22Rv1 (cell line): ENCODE measurements around the gene ZYX.

Experiments
- ZFX ChIP-seq: fragments of 450-650 bp; IDR thresholded peaks from 2 replicates; pipeline ENCODE4 v1.6.1; 2017; ENCODE audit warnings: antibody characterized with exemption, borderline replicate concordance
- TF ChIP-seq, protein P1 (sequence below): fragments of 450-650 bp; IDR thresholded peaks from 2 replicates; pipeline ENCODE4 v1.5.1; 2017; ENCODE audit warnings: mild to moderate bottlenecking

DNA sequence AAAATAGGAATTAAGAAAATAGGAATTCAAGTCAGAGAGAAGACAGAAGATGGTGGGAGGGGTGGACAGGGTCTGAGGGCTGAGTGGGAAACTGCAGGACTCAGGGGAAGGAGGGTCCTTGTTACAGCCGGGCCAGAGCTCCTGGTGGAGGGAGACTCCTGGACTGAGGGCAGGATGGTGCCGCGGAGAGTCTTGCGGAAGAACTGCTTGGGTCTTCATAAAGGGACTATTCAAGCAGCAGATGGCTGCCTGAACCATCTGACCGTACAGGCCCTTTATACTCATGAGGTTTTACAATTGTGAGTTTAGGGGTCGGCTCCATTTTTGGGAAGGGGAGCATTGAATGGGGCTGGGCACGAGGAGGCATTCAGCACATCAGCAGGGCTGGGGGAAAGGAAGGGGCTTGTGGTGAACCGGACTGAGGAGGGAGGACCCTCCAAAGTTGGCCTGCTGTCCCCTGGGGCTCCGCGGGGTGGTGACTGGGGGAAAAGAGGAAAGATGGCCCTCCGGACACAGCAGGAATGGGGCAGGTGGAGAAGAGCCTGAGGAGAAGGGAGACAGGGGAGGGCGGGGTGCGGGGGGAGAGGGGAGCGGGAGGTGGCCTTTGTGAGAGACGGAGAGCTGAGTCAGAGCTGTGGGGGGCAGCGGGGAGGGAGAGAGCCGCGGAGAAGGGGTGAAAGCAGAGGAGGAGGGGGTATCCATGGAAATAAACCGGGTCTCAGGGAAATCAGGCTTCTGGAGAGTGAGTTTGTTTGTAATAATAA is 20.2 kb upstream of the ZYX start:
- TF ChIP-seq, protein P1, sequence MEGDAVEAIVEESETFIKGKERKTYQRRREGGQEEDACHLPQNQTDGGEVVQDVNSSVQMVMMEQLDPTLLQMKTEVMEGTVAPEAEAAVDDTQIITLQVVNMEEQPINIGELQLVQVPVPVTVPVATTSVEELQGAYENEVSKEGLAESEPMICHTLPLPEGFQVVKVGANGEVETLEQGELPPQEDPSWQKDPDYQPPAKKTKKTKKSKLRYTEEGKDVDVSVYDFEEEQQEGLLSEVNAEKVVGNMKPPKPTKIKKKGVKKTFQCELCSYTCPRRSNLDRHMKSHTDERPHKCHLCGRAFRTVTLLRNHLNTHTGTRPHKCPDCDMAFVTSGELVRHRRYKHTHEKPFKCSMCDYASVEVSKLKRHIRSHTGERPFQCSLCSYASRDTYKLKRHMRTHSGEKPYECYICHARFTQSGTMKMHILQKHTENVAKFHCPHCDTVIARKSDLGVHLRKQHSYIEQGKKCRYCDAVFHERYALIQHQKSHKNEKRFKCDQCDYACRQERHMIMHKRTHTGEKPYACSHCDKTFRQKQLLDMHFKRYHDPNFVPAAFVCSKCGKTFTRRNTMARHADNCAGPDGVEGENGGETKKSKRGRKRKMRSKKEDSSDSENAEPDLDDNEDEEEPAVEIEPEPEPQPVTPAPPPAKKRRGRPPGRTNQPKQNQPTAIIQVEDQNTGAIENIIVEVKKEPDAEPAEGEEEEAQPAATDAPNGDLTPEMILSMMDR = no peak
- no peak for TF ChIP-seq ZFX
